GM12801 (cell line): ENCODE measurements around the gene KCNE1.

Experiments used
- TF ChIP-seq, protein P1 (sequence below): IDR thresholded peaks from one replicate; pipeline ENCODE4 v1.5.1; 2011; ENCODE audit warnings: control low read depth; ENCODE audit not compliant: insufficient read length; ENCODE audit errors: extremely low read depth

KCNE1 gene

DNA sequence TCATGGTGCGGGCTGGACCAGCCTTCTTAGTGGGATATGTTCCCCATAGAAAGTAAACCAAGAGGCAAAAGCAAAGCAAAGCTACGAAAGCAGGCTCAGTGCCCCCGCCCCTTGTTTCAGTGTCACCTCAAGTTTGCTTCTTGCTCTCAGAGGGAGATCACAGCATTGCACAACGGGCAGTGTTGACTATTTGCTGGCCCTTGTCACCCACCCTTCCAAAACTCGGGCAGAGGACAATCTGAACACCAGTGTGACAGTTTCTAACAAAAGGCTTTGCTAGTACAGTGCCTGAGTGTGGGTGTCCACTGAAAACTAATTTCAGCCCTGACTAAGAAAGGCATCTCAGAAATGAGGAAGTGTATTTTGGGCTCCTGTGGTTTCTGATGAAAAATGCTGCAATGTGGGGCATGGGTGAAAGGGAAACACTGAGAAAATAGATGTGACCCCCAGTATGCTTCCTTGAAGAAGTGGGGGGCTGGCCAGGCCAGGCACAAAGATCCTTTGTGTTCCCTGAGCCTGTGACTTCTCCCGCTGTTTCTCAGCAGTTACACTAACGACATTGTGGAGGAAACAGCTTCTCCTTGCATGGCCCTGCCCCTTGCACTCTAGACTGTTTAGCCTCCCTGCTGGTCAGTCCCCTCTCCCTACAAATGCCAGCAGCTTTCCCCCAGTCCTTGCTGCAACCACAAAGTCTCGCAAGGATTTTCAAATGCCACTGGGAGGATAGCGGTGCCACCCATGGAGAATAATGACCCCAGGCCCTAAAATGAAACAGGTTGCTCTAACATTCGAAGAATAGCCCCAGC lies 33.3 kb upstream of the KCNE1 start:
- TF ChIP-seq, protein P1, sequence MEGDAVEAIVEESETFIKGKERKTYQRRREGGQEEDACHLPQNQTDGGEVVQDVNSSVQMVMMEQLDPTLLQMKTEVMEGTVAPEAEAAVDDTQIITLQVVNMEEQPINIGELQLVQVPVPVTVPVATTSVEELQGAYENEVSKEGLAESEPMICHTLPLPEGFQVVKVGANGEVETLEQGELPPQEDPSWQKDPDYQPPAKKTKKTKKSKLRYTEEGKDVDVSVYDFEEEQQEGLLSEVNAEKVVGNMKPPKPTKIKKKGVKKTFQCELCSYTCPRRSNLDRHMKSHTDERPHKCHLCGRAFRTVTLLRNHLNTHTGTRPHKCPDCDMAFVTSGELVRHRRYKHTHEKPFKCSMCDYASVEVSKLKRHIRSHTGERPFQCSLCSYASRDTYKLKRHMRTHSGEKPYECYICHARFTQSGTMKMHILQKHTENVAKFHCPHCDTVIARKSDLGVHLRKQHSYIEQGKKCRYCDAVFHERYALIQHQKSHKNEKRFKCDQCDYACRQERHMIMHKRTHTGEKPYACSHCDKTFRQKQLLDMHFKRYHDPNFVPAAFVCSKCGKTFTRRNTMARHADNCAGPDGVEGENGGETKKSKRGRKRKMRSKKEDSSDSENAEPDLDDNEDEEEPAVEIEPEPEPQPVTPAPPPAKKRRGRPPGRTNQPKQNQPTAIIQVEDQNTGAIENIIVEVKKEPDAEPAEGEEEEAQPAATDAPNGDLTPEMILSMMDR: no peak

DNA sequence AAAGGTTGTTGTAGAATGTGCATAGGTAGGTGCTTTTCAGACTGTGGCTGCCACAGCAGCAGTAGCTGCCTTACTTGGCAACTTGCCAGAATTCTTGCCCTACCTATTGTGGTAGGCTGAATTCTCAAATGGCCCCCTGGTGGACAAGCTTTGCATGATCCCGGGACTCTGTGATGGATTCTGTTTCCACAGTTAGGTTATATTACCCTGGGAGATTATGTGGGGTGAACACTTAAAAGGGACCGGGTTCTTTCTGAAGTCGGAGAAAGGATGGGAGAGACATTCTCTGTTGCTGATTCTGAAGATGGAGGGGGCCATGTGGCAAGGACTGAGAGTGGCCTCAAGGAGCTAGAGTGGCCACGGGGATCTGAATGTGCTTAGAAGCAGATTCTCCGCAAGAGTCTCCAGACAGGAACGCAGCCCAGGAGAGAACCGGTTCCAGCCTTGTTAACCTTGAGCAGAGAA lies 32.1 kb upstream of the KCNE1 start:
- TF ChIP-seq, protein P1: no peak

DNA sequence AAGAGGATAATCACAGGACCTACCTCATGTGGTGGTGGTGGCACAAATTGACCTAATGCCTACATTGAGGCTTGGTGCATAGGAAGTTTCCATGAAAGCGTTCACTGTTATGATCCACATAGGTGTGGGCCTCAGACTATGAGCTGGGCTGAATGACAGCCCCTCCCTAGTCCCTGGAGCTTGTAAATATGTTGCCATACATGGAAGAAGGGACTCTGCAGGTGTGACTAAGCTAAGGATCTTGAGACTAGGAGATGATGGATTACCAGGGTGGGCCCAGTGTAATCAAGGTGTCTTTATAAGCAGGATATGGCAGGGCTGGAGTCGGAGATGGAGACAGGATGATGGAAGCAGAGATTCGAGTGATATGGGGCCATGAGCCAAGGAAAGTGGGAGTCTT lies 31.0 kb upstream of the KCNE1 start:
- TF ChIP-seq, protein P1: no peak

DNA sequence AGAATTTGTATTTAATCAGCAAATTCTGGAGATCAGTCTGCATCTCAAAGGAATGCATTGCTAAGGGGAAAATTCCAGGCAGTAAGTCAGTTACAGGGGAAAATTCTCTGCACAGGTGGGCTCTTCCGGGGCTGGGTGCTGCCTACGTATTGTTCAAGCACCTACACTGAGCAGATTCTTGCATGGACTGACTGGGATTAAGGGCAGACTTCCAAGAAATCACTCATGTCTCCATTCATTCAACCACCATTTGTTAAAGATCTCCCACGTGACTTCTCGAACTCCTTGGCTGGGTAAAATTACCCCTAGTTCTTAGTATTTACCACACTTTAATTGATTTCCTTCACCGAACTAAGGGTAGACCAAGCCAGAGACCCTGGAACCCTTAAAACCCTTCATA lies 28.2 kb upstream of the KCNE1 start:
- TF ChIP-seq, protein P1: no peak

DNA sequence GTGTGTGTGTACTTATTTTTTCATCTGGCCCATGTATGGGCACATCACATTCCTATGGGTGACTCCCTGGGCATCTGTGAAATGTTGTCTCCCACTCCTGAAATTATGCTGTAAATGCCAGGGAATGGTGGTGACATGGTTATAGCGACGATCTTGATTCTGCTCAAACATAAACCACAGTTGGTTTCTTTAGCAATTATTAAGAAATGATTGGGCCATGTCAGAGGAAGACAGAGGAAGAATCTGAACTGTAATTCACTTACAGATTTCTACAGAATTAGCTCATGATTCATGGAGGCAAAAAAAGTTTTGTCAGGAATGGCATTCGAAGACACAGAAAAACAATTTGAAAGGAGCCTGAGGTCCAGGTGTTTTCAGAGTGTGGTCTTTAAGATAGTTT lies 25.8 kb upstream of the KCNE1 start:
- TF ChIP-seq, protein P1: no peak

DNA sequence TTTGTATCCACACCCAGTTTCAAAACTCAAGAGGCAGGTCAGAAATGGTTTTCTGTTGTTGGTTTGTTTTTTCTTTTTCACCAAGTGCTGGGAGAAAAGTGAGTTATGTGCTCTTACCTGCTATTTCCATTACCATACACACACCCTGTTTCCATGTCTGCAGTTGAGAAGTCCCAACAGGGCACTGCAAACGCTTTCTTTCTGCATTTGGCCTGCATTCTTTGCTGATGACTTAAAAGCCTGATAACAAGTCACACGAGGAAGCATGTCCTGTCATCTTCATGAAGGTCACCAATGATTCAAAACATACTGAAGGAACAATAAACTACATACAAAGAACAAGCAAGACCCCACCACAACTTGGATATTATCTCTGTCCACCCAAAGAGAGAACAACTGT lies 24.8 kb upstream of the KCNE1 start:
- TF ChIP-seq, protein P1: no peak

DNA sequence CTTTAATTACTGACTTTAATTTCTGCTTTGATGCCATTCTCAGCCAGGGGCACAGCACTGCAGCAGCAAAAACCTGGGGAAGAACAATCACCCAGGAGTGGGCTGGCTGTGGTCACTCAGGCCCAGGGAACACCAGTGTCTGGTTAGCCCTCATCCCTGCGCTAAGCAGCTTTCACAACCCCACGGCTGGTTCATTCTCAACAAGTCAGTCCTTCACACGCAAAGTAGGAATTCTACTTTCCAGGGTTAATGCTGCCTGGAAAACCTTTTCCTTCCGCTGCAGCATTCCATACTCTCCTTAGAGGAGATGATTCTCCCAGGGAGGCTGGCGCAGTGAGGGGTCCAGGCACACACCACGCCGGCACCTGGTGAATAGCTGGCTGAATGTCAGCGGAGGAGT lies 24.3 kb upstream of the KCNE1 start:
- TF ChIP-seq, protein P1: no peak
